ENCODE results near the gene LIMK1.
A peak's percentile ranks its signal among the peaks of the same experiment; 100 is the strongest.

The LIMK1 gene

DNA sequence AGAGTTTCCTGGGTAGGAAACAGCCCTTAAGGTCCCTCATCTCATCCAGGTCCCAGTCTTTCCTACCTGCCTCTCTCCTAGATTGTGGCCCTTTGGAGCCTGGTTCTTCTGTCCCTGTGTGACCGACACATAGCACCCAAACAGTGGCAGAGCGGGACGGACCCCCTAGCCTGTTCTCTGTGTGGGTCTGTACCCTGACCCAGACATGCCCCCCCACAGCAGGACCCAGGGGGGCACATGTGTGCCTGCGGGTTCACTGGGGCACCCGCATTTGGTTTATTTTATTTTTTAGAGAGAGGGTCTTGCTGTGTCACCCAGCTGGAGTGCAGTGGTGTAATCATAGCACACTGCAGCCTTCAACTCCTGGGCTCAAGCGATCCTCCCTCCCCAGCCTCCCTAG is 11.5 kb downstream of the LIMK1 start:
- TF ChIP-seq, protein P1, sequence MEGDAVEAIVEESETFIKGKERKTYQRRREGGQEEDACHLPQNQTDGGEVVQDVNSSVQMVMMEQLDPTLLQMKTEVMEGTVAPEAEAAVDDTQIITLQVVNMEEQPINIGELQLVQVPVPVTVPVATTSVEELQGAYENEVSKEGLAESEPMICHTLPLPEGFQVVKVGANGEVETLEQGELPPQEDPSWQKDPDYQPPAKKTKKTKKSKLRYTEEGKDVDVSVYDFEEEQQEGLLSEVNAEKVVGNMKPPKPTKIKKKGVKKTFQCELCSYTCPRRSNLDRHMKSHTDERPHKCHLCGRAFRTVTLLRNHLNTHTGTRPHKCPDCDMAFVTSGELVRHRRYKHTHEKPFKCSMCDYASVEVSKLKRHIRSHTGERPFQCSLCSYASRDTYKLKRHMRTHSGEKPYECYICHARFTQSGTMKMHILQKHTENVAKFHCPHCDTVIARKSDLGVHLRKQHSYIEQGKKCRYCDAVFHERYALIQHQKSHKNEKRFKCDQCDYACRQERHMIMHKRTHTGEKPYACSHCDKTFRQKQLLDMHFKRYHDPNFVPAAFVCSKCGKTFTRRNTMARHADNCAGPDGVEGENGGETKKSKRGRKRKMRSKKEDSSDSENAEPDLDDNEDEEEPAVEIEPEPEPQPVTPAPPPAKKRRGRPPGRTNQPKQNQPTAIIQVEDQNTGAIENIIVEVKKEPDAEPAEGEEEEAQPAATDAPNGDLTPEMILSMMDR (IDR thresholded peaks at IDR 0.05): no peak
- Histone ChIP-seq H3K27ac (peak overlapping the region; percentile 66 to 87), H3K4me3 (peak overlapping the region; percentile 86)
- DNase-seq (ENCODE audit: low spot score): no peak

DNA sequence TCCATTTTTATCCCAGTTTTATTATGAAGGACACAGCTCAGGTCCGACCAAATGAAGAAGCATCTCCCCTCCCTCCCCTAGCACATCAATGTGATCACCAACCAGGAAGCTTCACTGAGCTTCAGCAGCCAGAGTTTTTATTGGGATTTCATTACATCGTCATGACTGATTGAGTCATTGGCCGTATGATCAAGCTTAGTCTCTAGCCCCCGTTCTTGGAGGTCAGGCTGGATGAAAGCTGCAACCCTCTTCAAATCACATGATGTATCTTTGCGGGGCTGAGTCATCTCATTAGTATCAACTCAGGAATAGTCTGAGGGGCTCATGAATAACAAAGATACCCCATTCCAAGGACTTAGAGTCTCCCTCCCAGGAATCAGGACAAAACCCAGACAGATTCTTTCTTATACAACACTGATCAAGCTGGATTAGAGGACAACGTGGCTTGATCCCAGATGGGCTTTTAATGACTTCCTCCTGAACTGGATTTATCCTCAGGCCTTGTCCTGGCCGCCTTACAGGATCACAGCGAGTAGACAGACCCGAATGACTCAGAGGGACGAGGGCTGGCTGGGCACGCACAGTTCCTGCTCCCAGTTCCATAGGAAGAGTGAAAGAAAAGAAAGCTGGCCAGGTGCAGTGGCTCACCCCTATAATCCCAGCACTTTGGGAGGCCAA is 14.5 kb downstream of the LIMK1 start:
- DNase-seq (ENCODE audit: low spot score): no peak
- TF ChIP-seq, protein P1 (IDR thresholded peaks at IDR 0.05): no peak
- Histone ChIP-seq H3K4me3 (no peak overlapping the region), H3K27ac (peak overlapping the region in 1 of 2 donors; percentile 10)

DNA sequence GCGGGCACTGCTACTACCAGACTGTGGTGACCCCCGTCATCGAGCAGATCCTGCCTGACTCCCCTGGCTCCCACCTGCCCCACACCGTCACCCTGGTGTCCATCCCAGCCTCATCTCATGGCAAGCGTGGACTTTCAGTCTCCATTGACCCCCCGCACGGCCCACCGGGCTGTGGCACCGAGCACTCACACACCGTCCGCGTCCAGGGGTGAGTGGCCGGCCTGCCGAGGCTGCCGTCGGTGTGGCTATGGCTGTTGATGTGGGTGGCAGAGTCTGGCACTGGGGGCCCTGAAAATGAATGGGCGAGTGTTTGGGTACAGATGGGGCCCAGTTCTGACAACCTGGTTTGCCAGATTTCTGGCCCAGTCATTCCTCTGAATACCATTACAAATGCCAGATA is 15.4 kb downstream of the LIMK1 start:
- Histone ChIP-seq H3K4me3 (no peak overlapping the region), H3K27ac (no peak overlapping the region)
- TF ChIP-seq, protein P1 (IDR thresholded peaks at IDR 0.05): no peak
- DNase-seq (ENCODE audit: low spot score): no peak

DNA sequence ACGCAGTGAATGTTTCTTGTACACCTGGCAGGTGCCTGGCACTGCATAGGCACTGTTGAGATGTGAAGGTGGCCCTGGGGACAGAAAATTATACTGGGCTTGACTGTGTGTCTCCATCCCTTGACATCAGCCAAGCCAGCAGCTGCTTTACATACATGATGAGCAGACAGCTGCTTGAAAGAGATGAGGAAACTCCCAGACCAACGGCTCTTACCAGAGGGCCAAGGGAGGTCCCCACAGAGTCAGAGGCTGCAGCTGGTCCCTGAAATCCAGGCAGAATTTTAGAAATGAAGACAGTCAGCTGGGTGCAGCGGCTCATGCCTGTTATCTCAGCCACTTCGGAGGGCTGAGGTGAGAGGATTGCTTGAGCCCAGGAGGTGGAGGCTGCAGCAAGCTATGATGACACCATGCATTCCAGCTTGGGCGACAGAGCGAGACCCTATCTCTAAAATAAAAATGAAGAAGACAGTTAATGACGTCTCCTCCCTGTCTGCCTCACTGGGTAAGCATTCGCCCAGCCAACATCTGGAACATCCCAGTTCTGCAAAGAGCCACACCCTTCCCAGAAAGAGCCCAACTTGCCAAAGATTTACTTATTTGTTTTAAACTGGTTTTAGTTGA is 17.6 kb downstream of the LIMK1 start:
- H3K4me3 ChIP-seq: no peak overlapping the region
- no peak for DNase-seq (ENCODE audit: low spot score)
- H3K27ac ChIP-seq: peak overlapping the region in 1 of 2 donors; percentile 15
- TF ChIP-seq, protein P1 (IDR thresholded peaks at IDR 0.05): no peak

DNA sequence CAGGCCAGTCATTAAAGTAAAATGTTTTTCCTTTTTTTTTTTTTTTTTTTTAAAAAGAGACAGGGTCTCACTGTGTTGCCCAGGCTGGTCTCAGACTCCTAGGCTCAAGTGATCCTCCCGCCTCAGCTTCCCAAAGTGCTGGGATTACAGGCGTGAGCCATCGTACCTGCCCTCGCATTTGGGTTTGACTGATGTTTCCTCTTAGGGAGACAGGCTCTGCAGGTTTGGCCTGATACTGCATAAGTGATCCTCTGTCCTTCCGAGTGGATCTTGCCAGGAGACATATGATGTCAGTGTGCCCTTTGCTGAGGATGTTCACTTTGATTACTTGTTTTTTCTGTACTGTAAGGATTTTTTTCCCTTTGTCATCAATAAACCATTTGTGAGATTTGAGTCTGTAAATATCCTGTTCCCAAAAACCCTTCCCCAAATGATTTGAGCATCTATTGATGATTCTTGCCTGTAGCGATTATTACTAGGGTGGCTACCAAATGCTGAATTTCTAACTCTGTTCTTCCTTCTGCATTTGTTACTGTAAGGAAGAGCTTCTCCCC is 19.7 kb downstream of the LIMK1 start:
- no peak overlapping the region for H3K4me3 ChIP-seq
- DNase-seq (ENCODE audit: low spot score): no peak
- TF ChIP-seq, protein P1 (IDR thresholded peaks at IDR 0.05): no peak
- no peak overlapping the region for H3K27ac ChIP-seq

DNA sequence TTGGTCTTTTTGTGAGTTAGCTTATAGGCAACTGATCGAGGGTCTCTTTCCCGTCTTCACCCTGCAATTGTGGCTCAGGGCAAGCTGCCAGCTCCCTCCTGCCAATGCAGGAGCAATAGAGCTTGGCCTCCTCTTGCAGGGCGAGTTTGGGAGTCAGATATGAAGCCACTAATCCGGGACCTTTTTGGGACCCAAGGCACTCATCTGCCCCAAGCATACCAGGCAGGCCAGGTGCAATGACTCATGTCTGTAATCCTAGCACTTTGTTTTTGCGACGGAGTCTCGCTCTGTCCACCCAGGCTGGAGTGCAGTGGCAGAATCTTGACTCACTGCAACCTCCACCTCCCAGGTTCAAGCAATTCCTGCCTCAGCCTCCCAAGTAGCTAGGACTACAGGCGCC is 21.1 kb downstream of the LIMK1 start:
- H3K4me3 ChIP-seq: no peak overlapping the region
- TF ChIP-seq, protein P1 (IDR thresholded peaks at IDR 0.05): no peak
- no peak for DNase-seq (ENCODE audit: low spot score)
- no peak overlapping the region for H3K27ac ChIP-seq

DNA sequence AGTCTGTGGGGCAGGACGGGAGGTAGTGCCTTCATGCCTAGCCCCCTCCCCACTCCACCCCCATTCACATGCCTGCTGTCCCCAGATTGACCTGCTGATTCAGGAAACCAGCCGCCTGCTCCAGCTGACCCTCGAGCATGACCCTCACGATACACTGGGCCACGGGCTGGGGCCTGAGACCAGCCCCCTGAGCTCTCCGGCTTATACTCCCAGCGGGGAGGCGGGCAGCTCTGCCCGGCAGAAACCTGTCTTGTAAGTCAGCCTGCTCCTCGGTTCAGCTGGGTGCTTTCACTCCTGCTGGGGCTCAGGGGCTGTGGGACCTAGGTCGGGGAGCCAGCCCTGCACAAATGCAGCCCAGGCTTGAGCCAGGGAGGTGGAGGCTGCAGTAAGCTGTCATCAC is 22.4 kb downstream of the LIMK1 start:
- H3K4me3 ChIP-seq: no peak overlapping the region
- DNase-seq (ENCODE audit: low spot score): no peak
- H3K27ac ChIP-seq: no peak overlapping the region
- TF ChIP-seq, protein P1 (IDR thresholded peaks at IDR 0.05): no peak
